Measurements from ENCODE around the gene GNAI1.

DNA sequence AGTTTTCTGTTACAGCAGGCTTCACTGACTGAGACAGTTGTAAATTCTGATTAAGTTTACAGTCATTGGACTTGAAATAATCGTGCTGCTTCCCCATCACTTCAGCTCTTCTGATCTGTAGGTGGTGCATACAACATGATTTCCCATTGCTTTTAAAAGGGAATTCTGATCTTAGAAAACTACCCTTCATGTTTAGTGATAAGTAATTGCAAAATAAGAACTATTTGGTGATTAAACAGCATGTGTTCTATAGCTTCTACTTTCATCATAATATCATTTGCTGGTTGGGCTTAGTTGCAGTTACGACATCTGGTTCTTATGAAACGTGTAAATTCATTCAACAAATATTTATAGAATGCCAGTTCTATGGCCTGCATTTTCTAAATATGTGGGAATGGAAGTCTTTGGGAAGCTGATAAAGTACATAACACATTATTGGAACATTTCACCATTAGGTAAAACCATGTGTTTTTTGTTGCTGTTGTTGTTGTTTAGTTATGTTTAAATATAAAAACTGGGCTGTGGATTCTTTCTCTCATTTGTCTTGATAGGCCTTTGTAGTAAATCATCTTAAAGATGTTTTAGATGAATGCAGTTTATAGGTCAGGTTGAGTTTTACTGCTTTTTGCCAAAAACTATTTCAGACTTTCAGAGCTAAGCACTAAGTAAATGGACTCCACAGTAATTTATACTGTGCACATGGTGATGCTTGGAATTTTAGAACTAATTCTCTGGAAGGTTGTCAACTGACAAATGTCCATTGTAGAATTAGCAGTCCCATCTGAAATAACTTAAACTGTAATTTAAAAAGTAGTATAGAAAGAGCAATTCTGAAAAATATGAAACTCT is 13.1 kb downstream of the GNAI1 start:
- TF ChIP-seq, protein P1, sequence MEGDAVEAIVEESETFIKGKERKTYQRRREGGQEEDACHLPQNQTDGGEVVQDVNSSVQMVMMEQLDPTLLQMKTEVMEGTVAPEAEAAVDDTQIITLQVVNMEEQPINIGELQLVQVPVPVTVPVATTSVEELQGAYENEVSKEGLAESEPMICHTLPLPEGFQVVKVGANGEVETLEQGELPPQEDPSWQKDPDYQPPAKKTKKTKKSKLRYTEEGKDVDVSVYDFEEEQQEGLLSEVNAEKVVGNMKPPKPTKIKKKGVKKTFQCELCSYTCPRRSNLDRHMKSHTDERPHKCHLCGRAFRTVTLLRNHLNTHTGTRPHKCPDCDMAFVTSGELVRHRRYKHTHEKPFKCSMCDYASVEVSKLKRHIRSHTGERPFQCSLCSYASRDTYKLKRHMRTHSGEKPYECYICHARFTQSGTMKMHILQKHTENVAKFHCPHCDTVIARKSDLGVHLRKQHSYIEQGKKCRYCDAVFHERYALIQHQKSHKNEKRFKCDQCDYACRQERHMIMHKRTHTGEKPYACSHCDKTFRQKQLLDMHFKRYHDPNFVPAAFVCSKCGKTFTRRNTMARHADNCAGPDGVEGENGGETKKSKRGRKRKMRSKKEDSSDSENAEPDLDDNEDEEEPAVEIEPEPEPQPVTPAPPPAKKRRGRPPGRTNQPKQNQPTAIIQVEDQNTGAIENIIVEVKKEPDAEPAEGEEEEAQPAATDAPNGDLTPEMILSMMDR (conservative IDR thresholded peaks at IDR 0.05), result no peak
- TF ChIP-seq ZFX (IDR thresholded peaks at IDR 0.05), result no peak
